Hepatocyte (in vitro differentiated cells): ENCODE measurements around the gene SLC5A5.

ENCODE experiments used
- CTCF ChIP-seq: fragments of 200-600 bp; sonication (generic); IDR thresholded peaks from 2 replicates; pipeline ENCODE4 v1.5.1; 2016; ENCODE audit warnings: antibody characterized with exemption, mild to moderate bottlenecking; ENCODE audit not compliant: poor library complexity
- EZH2phosphoT487 ChIP-seq: fragments of 200-600 bp; sonication (generic); IDR thresholded peaks from one replicate; pipeline ENCODE4 v1.6.1; 2018; ENCODE audit warnings: antibody characterized with exemption, mild to moderate bottlenecking, low read depth, moderate library complexity; ENCODE audit not compliant: unreplicated experiment, severe bottlenecking

- no peak for TF ChIP-seq EZH2phosphoT487
- TF ChIP-seq CTCF, result no peak
These were observed 45.2 kb upstream of the SLC5A5 start for GRCh38 chr19:17826508-17827056.
